ENCODE data around the gene DISC1. TPM values are rescaled to one million over a fixed set of nuclear protein-coding genes. Genes with fewer than 3 reads are reported as not detected.
"Not testable (repeated sequence)": the region's sequence is repeated elsewhere in the genome, so short reads cannot be mapped to it uniquely, and the experiment has no call there.

The DISC1 gene
- total RNA-seq, 2 donors from 2014 or later, result 6.7 to 9.3 TPM

GRCh38 chr1:231724876-231725647, 98.5 kb downstream of the DISC1 start:
- TF ChIP-seq, protein P1, sequence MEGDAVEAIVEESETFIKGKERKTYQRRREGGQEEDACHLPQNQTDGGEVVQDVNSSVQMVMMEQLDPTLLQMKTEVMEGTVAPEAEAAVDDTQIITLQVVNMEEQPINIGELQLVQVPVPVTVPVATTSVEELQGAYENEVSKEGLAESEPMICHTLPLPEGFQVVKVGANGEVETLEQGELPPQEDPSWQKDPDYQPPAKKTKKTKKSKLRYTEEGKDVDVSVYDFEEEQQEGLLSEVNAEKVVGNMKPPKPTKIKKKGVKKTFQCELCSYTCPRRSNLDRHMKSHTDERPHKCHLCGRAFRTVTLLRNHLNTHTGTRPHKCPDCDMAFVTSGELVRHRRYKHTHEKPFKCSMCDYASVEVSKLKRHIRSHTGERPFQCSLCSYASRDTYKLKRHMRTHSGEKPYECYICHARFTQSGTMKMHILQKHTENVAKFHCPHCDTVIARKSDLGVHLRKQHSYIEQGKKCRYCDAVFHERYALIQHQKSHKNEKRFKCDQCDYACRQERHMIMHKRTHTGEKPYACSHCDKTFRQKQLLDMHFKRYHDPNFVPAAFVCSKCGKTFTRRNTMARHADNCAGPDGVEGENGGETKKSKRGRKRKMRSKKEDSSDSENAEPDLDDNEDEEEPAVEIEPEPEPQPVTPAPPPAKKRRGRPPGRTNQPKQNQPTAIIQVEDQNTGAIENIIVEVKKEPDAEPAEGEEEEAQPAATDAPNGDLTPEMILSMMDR (IDR thresholded peaks at IDR 0.05), result no peak
- no peak for TF ChIP-seq POLR2AphosphoS5 (IDR thresholded peaks at IDR 0.05)
- TF ChIP-seq POLR2A (IDR thresholded peaks at IDR 0.05), result no peak
- Histone ChIP-seq H3K27me3 (replicated peaks; ENCODE audit: insufficient read depth) (no peaks in the 10 kb centered on the region), H3K9me3 (no peaks in the 10 kb centered on the region), H3K4me1 (replicated peaks) (no peaks in the 10 kb centered on the region), H3K36me3 (no peaks in the 10 kb centered on the region), H3K27ac (no peak overlapping the region), H3K4me3 (no peak overlapping the region)
- intact Hi-C loops (cut with DNase I), result no loop called here
- no peak for DNase-seq (ENCODE audit: low spot score)
- 91% methylated on average over 13 of the region's 13 CpGs for WGBS

DNA sequence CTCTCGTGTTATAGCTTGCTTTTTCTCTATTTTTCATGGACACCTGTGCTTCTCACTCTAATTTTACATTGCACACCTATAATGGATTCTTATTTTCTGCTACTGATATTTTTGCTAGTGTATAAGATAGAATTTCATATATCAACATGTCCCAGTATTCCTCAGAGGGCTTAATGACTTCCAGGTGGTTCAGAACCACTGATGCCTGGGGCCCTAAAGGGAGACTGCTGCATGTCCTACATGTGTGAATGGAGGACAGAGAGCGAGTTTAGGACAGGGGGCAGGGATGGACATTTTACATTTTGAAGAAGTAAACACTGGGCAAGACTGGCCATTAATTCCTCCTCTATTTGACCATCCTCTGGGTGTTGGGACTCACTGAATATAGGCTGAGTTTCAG, 100.6 kb downstream of the DISC1 start:
- TF ChIP-seq, protein P1 (IDR thresholded peaks at IDR 0.05), result no peak
- TF ChIP-seq POLR2A (IDR thresholded peaks at IDR 0.05) (no peak), POLR2AphosphoS5 (IDR thresholded peaks at IDR 0.05) (no peak)
- 99% methylated on average over 2 of the region's 2 CpGs for WGBS

DNA sequence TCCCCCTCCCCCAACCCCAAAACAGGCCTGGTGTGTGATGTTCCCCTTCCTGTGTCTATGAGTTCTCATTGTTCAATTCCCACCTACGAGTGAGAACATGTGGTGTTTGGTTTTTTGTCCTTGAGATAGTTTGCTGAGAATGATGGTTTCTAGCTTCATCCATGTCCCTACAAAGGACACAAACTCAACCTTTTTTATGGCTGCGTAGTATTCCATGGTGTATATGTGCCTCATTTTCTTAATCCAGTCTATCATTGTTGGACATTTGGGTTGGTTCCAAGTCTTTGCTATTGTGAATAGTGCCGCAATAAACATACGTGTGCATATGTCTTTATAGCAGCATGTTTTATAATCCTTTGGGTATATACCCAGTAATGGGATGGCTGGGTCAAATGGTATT, 102.4 kb downstream of the DISC1 start:
- 84% methylated on average over 4 of the region's 4 CpGs for WGBS

More for the DNA sequence above, 100.6 kb downstream of the DISC1 start:
- no peak overlapping the region for H3K27ac ChIP-seq
- DNase-seq (ENCODE audit: low spot score), result no peak
- no peak overlapping the region for H3K4me3 ChIP-seq
- H3K4me1 ChIP-seq (replicated peaks), result no peaks in the 10 kb centered on the region
- H3K36me3 ChIP-seq, result no peaks in the 10 kb centered on the region
- intact Hi-C loops (cut with DNase I), result no loop called here
- no peaks in the 10 kb centered on the region for H3K9me3 ChIP-seq
- no peaks in the 10 kb centered on the region for H3K27me3 ChIP-seq (replicated peaks; ENCODE audit: insufficient read depth)

DNA sequence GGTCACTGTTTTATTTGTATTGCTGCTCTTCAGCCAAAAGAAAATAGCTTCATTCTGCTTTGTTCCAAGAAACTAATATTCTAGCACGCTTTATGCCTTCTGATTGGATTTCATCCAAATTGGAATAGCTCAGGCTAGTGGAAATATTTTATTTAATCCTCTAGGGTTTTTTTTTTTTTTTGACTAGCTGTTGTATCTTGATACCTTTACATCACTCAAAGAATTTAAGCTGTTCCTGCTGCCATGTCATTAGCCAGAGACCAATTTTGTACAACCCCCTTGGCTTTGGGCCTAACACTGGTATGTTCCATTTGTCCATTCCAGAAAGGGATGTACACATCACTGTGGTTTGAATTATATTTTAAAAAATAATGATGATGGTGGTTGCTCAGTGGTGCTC, 103.0 kb downstream of the DISC1 start:
- intact Hi-C loops (cut with DNase I), result no loop called here
- WGBS, result 0% methylated on average over 1 of the region's 1 CpG
- TF ChIP-seq, protein P1 (IDR thresholded peaks at IDR 0.05), result no peak
- TF ChIP-seq POLR2A (IDR thresholded peaks at IDR 0.05) (no peak), POLR2AphosphoS5 (IDR thresholded peaks at IDR 0.05) (no peak)
- H3K27me3 ChIP-seq (replicated peaks; ENCODE audit: insufficient read depth), result no peaks in the 10 kb centered on the region
- H3K27ac ChIP-seq, result no peak overlapping the region
- no peaks in the 10 kb centered on the region for H3K9me3 ChIP-seq
- DNase-seq (ENCODE audit: low spot score), result no peak
- no peaks in the 10 kb centered on the region for H3K4me1 ChIP-seq (replicated peaks)
- H3K4me3 ChIP-seq, result no peak overlapping the region
- no peaks in the 10 kb centered on the region for H3K36me3 ChIP-seq

More for the DNA sequence above, 102.4 kb downstream of the DISC1 start:
- H3K27me3 ChIP-seq (replicated peaks; ENCODE audit: insufficient read depth); H3K36me3 ChIP-seq; H3K4me3 ChIP-seq; H3K9me3 ChIP-seq; DNase-seq (ENCODE audit: low spot score); H3K4me1 ChIP-seq (replicated peaks); H3K27ac ChIP-seq; intact Hi-C loops (cut with DNase I): not testable (repeated sequence)

DNA sequence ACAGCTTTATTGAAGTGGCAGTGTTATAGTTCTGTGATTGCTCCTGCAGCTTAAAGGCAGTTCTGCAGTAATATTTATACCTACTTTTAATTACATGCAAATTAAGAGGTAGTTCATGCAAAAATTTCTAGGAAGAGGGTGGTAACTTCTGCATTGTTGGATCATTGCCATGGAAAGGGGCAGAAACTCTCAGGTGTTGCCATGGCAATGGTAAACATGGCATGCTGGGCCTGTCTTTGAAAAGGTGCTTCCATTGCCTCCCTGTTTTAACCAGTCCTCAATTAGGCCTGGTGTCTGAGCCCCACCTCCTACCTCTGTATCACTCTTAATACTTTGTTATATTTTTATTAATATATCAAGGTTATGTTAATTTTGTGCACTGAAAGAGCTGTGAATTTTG, 104.7 kb downstream of the DISC1 start:
- intact Hi-C loops (cut with DNase I), result no loop called here
- H3K36me3 ChIP-seq, result no peaks in the 10 kb centered on the region
- no peak for DNase-seq (ENCODE audit: low spot score)
- no peaks in the 10 kb centered on the region for H3K9me3 ChIP-seq
- TF ChIP-seq POLR2AphosphoS5 (IDR thresholded peaks at IDR 0.05) (no peak), POLR2A (IDR thresholded peaks at IDR 0.05) (no peak)
- TF ChIP-seq, protein P1 (IDR thresholded peaks at IDR 0.05), result no peak
- H3K27me3 ChIP-seq (replicated peaks; ENCODE audit: insufficient read depth), result no peaks in the 10 kb centered on the region
- no peaks in the 10 kb centered on the region for H3K4me1 ChIP-seq (replicated peaks)
- H3K4me3 ChIP-seq, result no peak overlapping the region
- H3K27ac ChIP-seq, result no peak overlapping the region
